Ramos (cell line): Measurements from ENCODE around the gene NPTXR.

Source experiments
- in situ Hi-C: fragments of 300-500 bp; cut with MboI; formaldehyde crosslinking; loops from one replicate; pipeline ENCODE4 v1.14.3; 2022; ENCODE audit warnings: low sequenced_read_pairs; ENCODE audit not compliant: unreplicated experiment

NPTXR gene

GRCh38 chr22:38777087-38777671, 66.6 kb downstream of the NPTXR start:
- in situ Hi-C loops, result no loop called here

- in situ Hi-C loops, result no loop called here
Measured at GRCh38 chr22:38776086-38776485, 67.7 kb downstream of the NPTXR start.

GRCh38 chr22:38775656-38776055, 68.2 kb downstream of the NPTXR start:
- in situ Hi-C loops, result no loop called here

DNA sequence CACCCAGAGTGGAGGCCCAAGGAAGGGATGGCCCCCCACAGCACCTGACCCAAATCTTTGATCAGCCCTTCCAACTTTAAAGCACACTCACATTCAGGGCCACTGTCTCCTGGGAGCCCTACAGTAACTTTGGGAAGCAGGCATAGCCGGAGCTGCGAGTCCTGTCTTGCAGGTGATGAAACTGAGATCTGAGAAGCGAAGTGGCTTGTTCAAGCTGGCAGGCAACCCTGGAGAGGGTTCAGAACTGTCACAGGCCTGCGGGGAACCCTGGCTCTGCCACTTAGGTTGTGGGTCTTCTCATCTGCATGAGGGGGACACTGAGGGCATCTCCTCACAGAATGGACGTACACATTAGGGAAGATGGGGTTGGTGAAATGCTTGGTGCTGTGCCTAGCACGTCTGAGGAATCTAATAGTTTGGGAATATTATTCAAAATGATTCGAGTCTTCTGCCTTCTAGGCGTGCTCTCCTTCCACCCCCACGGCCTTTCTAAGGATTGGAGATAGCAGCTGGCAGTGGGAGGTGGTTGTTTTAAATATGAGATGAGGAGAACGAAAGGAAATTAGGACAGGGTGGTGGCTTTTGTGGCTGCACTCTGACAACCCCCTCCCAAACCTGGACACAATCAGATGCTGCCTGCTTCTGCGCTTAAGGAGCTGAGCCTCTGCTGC, 69.2 kb downstream of the NPTXR start:
- in situ Hi-C loops, result no loop called here

DNA sequence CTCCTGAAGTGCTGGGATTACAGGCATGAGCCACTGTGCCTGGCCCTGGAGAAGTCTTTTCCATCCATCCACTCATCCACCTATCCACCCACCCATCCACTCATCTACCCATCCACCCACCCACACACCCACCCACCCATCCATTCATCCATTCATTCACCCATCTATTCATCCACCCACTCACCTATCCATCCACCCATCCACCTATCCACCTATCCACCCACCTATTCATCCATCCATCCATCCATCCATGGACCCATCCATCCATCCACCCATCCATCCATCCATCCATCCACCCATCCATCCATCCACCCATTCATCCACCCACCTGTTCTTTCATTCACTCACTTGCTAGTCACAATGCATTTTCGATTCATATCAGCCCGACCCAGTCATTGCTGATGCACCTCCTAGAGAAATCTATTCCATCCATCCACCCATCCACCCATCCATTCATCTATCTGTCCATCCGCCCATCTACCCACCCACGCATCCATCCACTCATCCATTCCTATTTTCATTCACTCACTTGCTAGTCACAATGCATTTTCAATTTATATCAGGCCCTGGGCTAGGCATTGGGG, 70.4 kb downstream of the NPTXR start:
- in situ Hi-C loops, result no loop called here

GRCh38 chr22:38772623-38772873, 71.3 kb downstream of the NPTXR start:
- in situ Hi-C loops, result no loop called here

GRCh38 chr22:38770257-38770949, 73.4 kb downstream of the NPTXR start:
- in situ Hi-C loops, result no loop called here
